GM19240 (cell line): Measurements from ENCODE around the gene PCSK5.
"Not testable (repeated sequence)": the region's sequence is repeated elsewhere in the genome, so short reads cannot be mapped to it uniquely, and the experiment has no call there.

ENCODE experiments used
- DNase-seq: peaks from one replicate; pipeline ENCODE4 v3.0.0; 2011; ENCODE audit warnings: low spot score; ENCODE audit not compliant: insufficient read length

Gene PCSK5

DNA sequence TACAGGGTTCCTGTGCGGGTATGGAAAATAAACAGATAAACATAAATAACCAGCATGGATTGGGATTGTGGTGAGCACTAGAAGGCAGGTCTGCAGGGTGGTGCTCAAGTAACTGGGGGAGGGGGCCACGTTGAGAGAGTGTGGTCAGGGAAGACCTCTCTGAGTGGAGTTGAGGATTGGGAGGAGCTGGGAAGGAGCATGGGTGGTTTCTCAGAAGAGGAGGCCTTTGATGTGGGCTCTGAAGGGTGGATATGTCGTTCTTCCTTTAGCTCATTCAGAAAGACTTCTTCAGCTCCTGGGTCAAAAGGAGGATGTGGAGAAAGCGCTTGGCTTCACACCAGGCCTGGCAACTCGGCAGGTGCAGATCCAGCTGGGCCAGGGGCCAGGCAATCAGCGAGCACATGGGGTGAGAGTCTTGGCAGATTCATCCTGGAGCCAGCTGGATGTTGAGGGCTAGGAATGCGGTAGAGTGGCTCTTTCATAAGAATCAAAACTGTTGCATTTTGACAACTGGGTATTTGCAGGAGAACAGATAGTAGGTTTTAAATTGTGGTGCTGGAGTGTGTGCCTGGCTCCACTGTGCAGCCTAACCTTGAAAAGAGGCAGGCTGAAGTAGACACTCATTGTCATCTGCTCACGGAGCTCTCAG lies 71.7 kb downstream of the PCSK5 start:
- DNase-seq, result no peak

DNA sequence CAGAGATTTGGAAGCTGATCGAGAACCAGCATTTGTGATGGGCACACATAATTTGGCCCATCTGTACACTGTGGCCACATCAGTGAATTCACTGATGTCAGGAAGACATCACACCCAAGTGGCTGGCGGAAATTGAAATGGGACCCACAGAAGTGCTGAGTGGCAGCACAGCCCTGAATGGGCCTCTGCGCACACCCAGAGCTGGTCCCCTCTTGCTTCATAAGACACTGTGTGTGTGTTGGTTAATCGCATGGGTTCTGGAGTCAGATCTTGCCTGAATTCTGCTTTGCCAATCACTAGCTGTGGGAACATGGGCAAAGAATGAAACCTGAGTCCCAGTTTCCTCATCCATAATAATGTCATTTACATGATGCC lies 72.2 kb downstream of the PCSK5 start:
- DNase-seq, result no peak

DNA sequence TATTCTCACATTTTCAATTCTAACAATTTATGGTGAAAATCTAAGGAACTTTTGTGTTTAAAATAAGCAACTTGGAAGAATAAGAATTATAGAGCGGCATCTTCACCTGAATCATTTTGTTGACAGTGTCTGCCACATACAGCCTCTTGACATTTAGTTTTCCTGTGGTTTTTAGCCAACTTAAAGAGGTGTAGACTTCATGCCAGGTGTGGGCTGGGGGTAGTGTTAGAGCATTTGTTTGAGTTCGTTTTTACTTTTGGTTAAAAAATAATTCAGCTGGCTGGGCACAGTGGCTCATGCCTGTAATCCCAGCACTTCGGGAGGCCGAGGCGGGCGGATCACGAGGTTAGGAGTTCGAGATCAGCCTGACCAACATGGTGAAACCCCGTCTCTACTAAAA lies 72.8 kb downstream of the PCSK5 start:
- DNase-seq, result not testable (repeated sequence)

DNA sequence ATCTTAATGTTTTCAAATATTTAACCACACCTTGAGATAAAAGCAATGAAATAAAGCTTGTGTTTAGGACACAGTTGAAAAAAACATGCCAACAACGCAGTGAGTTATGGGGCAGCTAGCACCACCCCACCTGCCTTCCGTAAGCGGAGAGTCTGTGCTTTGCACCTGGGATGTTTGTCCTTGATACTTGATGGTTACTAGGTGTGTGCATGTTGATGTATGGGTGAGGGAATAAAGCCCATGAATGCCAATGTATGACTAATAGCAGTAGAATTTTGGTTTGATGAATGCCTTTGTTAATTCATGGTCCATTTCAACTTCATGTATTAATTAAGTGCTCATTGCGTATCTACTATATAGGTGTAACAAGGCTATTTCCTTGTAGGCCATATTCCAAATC lies 74.0 kb downstream of the PCSK5 start:
- no peak for DNase-seq

DNA sequence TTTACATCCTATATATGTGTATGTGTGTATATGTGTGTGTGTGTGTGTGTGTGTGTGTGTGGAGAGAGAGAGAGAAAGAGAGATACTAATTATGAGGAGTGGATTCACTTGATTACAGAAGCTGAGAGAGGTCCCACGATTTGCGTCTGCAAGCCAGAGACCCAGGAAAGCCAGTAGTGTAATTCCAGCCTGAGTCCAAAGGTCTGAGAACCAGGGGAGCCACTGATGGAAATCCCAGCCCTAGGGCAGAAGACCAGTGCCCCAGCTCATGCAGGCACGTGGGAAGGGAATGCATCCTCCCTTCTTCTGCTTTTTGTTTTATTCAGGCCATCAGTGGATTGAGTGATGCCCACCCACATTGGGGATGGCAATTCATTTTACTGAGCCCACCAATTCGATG lies 74.8 kb downstream of the PCSK5 start:
- no peak for DNase-seq

DNA sequence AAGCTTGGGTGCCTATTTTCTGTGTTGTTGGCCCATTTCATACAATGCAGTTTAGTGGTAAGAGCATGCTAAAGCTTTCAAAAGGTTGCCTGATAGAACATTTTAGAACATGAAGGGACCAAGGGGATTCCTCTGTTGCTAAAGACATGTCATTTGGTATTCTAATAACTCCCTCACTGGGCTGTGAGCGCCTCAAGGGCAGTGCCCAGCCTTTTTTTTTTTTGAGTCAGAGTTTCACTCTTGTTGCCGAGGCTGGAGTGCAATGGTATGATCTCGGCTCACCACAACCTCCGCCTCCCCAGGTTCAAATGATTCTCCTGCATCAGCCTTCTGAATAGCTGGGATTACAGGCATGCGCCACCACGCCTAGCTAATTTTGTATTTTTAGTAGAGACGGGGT lies 77.1 kb downstream of the PCSK5 start:
- DNase-seq, result no peak

DNA sequence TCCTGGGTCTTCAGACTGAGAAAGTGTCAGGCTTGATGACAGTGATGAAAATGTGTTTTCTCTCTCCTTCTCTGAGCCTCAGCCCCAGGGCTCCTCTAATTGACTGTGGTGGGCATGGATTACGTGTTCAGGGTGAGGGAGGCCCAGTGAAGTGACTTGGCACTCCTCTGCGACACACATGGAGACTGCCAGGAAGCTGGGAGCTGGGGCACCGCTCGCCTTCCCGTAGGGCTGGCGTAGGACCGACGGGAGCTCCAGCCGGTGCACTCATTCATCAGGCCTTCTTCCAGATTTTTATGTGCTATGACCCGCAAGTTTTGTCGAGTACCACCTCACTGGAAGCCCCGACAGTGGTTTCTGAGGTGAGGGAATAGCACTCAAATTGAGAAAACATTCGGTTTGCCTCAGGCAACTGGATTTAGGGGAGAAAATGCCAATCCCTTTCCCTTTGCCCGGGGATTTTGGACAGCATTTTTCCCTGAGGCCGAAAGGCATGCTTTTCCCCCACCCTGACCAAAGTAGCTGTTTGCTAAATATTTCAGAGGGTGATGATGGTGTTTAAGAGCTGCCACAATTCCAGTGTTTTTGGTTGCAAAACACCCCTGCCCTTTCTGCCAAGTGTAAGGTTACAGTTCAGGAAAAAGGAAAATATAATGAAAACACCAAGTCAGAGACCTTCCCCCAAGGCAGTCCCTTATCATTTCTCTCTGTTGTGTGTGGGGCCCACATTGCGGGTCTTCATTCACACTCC lies 83.7 kb downstream of the PCSK5 start:
- DNase-seq, result no peak

DNA sequence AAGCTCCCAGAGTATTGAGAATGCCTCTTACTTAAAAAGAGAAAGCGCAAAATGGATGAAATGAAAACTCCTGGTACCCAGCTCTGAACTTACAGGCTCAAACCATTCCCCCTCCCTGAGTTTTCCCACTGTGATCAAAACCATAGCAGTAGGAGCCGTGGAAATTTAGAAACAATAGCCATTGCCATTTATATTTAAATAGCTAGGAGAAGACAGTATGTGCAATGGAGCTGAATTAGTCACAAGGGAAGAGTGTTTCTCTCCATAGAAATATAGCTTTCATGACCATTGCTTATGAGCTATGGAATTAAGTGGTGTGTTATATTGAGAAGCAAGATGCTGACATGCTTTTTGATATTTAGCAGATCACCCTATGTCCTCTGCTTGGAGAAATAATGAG lies 84.6 kb downstream of the PCSK5 start:
- no peak for DNase-seq

DNA sequence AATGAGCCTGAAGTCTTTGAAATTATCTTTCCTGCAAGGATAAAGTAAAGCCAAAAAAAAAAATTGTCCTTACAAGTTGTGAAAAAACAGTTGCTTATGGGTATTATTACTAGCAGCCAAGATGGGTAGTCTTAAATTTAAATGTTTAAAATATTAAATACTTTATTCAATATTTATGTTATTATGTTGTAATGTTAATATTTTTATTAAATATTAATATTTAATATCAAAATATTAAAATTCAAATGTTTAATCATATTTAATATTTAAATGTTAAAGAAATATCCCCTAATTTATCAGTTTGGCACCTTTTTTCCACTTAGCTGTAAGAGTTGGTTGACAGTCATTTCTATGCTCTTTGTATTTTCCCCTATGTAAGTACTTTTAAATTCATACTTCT lies 86.1 kb downstream of the PCSK5 start:
- no peak for DNase-seq

DNA sequence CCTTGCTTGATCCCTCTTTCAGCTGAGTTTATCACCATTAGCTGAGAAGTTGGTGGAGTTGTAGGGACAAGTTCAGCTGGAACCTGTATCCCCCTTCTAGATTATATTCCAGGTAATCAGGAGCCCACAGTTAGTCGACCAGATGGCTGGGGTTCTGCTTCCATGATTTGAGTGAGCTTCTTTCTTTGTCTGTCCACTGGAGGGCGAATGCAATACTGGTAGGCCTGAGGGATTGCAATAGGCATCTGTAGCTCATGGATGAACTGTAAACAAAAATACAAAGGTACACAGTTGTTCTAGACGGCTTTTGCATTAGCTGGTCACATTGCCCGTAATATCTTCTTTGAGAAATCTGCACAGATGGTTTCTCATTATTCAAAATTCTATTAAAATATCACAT lies 88.9 kb downstream of the PCSK5 start:
- DNase-seq, result no peak

DNA sequence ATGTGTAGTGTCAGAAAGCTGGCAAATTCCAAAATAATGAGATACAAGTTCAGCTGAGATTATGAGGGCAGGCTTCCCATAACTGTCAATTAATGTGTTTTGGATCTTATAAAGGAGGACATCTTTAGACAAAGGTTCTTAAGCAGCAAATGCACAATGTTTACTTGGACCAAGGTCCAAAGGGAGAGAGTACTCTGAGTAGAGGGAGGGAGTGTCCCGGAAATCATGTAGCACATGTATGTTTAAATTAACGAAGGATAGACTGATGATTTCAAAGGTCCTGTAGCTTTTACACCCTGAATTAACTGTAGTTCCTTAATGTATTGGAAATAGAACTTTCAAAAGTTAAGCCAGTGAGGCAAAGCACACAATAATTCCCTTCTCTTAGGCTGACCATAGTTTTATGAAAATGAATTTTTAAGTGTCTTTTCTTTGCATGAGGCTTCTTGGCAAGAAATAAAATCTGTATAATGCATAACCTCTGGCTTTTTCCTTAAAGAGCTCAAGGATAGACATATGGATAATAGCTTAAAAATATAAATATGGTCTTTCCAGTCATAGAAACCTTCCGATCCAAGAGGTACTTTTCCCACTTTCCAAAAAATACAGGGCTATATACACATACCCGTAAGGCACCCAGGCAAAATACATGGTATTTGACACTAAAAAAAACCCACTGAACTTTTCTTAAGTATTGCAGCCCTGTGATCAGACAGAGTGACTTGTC lies 93.0 kb downstream of the PCSK5 start:
- DNase-seq, result no peak

DNA sequence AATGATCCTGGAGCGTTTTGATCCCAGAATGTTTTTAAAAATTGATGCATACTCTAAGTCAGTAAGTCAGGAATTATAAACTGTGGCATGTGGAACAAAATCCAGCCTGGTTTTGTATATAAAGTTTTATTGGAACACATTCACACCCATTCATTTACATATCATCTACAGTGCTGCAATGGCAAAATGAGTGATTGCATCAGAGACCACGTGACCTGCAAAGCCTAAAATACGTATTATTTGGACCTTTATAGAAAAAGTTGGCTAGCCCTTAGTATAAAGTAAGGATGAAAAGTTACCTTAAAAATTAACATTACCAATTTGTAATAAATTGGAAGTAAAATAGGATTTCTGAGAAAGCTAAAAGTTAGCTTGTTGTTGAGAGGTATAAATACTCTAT lies 95.0 kb downstream of the PCSK5 start:
- DNase-seq, result no peak

DNA sequence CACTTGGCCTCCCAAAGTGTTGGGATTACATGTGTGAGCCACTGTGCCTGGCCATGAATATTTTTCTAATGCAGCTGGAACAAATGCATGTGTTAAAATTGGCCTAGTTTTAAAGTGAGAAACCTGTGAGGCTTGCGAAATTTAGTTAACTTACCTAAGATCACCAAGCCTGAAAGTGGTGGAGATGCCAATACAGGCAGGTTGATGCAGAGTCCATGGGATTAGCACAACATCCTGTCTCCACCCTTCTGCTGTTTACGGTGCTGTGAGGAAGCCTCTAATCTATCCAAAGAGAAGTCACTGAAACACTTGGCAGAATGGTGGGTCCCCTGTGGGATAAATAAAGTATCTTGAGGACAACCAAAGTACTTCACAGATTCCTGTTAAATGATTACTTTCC lies 98.2 kb downstream of the PCSK5 start:
- DNase-seq, result no peak

DNA sequence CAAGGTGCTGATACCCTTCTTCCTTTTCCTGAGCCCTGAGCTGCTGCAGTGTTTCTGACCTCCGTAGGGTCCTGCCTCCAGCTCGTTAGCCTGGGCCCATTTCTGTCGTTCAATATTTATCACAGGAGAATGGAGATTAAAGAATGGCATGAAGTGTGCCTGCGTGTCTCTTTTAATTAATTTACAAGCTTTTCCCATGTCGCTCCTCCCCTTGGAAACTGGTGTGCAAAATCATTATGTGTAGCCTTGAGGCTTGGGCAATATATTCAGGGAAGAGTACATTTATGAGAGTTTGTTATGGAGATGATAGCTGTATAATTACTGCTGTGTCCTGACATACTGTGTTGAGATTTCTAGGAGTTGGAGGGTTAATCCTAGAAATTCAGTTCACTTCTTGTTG lies 99.7 kb downstream of the PCSK5 start:
- DNase-seq, result no peak

DNA sequence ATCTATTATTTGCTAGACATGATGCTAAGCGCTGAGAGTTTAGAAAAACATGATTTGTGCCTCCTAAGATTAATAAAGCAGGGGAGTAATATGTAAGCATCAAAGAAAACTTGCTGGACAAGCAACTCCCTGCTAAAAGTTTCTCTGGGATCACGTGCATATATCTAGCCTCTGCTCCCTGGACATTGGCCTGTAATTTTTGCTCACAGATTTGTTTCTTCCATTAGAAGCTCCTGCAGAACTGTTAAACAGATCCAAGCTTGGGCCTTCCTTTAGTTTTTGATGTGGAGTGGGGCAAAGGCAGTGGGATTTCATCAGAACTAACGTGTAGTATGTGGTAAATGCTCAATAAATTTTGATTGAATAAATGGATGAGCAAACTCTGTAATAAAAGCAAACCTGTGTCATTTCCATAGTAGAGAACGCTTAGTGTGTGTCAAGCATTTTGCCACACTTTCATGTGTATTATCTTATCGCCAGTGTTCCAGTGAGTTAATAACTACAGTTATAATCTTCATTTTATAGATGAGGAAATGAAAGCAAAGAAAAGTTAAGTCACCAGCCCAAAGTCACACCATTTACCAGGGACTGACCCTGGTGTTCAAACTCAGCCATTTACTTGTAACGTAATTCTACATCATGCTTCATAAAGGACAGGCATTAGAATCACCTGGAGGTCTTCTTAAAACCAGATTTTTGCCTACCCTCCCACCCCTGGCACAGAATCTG lies 100.3 kb downstream of the PCSK5 start:
- no peak for DNase-seq

DNA sequence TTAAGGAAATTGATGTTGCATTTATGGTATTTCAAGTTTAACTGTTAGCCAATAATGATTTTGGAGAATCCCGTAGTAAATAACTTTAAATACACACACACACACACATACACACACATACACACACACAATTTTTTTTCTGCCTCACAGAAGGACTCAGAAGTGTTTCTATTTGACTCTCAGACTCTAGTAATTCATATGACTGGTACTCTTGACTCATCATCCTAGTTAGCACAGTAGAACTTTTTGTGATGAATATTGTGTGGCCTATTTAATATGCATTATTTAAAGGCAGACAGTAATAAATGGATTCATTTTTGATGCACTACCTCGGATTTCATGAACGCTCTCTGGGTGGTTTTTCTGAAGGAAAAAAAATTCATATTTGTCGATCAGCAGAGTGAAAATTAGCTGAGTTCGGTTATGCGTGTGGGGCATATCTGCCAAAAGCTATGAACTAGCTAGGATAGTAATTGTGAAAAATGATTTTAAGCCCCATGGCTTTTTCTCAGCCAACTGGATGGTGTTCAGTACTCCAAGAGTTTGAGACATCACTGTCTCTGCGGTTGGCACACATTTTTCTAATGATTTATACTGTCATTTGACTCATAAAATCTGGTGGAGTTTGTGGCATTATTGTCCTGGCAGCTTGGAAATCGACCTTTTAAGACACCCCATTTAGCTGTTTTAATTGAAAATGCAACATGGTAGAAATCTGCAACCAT lies 102.2 kb downstream of the PCSK5 start:
- no peak for DNase-seq

DNA sequence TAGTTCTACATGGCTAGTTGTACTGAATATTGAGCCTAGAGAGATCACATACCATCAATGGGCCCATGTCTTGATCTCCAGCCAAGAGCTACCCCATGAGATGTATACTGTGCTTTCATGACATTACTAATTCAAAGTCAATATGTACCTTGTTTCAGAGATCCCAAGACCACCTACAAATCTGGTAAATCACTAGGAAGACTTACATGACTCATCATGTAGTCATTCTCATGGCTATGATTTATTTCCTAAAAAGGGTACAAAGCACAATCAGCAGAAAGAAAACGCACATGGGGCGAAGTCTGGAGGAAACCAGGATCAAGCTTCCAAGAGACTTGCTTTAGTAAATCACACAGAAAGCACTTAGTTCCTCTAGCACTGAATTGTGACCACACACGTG lies 103.0 kb downstream of the PCSK5 start:
- DNase-seq, result no peak

DNA sequence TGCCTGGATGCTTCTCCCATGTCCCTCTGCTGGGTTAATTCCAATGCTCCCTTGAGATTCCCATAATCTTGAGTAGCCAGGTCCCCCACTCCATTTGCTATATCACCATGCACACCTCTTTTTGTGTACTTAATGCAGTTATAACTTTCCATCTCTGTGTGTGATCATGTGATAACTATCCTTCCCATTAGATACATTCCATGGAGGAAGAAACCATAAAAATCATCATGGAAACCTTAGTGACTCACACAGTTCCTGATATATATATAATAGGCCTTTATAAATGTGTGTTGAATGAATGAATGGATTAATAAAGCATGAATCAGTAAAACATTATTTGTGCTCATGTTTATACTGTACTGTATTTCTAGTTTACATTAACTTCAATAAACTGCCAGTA lies 104.6 kb downstream of the PCSK5 start:
- DNase-seq, result no peak

DNA sequence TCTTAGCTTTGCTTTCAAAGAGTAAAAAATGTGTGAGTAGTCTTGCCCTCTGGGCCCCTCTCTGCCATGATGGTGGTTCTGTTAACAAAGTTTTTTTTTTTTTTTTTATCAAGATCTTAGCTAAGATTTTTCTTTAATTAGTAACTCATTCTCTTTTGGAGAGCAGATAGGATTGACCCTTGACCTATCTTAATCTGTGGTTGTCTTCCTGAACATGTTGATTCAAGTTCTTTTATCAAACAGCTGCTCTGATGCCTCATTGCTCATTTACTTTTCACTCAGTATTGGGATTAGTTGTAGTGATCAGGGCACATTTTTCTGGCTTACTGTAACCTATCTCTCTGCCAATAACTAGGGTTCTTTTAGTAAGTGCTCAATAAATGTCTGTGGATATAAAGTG lies 106.3 kb downstream of the PCSK5 start:
- DNase-seq, result no peak

DNA sequence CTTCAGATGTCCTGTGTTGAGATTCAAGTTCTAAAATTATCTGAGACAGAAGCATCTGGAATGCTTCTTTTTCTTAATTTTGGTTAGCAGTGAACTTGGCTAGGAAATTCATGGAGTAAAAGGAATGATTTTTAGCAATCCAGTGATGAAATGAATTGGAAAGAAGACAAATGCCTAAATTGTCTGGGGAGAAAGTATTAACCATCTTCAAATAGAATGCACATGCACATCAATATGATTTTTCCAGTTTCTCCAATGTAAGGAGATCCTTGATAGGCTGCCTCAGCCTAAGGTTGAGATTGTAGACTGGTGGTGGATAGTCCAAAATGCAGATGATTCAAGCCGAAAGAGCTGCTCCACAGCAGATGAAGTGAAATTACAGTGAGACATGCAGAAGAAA lies 106.7 kb downstream of the PCSK5 start:
- DNase-seq, result no peak

DNA sequence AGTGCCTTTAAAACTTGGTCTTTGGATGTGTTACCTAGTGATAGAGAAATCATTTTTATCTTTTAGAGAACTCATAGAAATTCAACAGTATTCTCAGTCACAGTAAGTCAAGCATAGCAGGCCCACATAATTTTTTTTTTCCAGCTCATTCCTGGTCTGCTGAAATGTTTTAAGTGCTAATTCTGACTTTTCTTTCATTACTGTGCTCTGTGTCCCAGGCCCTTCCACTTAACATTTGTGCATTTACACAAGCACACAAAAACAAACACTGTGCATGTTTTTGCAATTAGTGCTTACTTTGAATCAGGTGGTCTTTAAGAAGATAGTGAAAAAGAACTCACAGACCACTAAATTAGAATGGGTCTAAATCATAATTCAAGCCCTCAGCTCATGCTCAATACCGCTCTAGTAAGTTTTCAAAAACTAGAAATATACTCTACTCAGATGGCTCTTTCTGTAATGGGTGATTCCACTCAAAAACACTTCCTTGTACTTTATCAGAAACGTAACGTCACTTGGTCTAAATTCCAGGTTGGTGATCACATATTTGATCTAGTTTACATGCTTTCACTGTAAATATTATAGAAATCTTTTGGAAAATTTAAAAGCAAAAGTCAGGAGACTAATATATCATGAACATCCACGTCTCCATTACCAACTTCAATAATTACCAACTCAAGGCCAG lies 107.8 kb downstream of the PCSK5 start:
- no peak for DNase-seq
